ENCODE data around the gene FHOD3. TPM values are rescaled to one million over a fixed set of nuclear protein-coding genes. Genes with fewer than 3 reads are reported as not detected.

The FHOD3 gene
- total and polyA plus RNA-seq, 2 of the 4 experiments (the other 2 are of a cell fraction), result 14.6 to 16.0 TPM

DNA sequence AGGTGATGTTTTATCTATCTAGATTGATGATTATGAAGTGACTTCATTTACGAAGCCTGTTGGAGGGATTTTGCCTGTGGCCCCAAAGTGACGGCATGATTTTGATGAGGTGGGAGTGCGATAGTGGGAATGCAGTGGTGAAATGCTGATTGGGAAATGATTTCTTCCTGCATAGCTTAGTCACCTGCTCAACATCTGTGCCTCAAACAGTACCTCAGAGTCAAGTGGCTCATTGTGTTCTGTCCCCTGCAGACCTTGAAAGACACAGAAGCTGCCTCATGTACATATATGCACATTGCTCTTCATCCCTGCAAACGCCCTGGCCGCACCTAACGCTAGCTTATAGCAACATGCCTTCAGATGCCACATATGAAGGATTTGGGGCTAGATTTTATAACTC is 330.1 kb downstream of the FHOD3 start:
- H3K9me1 ChIP-seq (ENCODE audit: insufficient read depth, low read length), result peaks cover 11% of the 10 kb centered on the region
- H2BK15ac ChIP-seq (ENCODE audit: low read depth, low read length), result no peak overlapping the region
- H4K20me1 ChIP-seq (ENCODE audit: insufficient read depth, low read length), result no peaks in the 10 kb centered on the region
- no peak overlapping the region for H3K4me2 ChIP-seq (ENCODE audit: low read depth, low read length)
- no peaks in the 10 kb centered on the region; a peak in 2 of 4 replicates for H3K79me1 ChIP-seq (ENCODE audit: low read depth in 1 of 2, low read length in 2 of 2)
- no peak overlapping the region for H2AFZ ChIP-seq (replicated peaks; ENCODE audit: low read length, poor library complexity)
- peak overlapping the region; percentile 55 for H2AK5ac ChIP-seq (ENCODE audit: low read depth, low read length)
- H3K18ac ChIP-seq (ENCODE audit: low read depth, low read length), result no peak overlapping the region
- POLR2A ChIA-PET (ENCODE audit: unreplicated experiment), result interaction anchor here (0.5 kb wide), 1 partner anchor 11 kb away, joined by 3 read pairs; no protein-coding TSS in a partner anchor
- dilution Hi-C loops (cut with HindIII; ENCODE audit: low sequenced_read_pairs, unreplicated experiment) (no loop called here), in situ Hi-C loops (cut with MboI; ENCODE audit: low sequenced_read_pairs) (no loop called here), intact Hi-C loops (cut with micrococcal nuclease) (no loop called here)
- H3K9ac ChIP-seq (ENCODE audit: low read depth, low read length), result no peak overlapping the region
- peaks cover 6% of the 10 kb centered on the region for H3K4me1 ChIP-seq (ENCODE audit: control insufficient read depth, insufficient read depth, low read length)
- H3K14ac ChIP-seq (replicated peaks; ENCODE audit: low read depth, low read length), result peak overlapping the region; percentile 49
- no peak for DNase-seq
- no peak overlapping the region for H3K4me3 ChIP-seq (ENCODE audit: insufficient read depth, low read depth, low read length)
- no peak overlapping the region for H3K56ac ChIP-seq (ENCODE audit: extremely low read depth, insufficient read depth, low read length)
- peak overlapping the region; percentile 34; the same call in 1 of the 2 replicates for H4K5ac ChIP-seq (ENCODE audit: low read depth, low read length)
- H3K27ac ChIP-seq (ENCODE audit: insufficient read depth, low read length), result no peak overlapping the region
- peak overlapping the region; percentile 30; the same call in 1 of the 2 replicates for H3K4ac ChIP-seq (ENCODE audit: low read depth, low read length)
- CTCF ChIA-PET, result interaction anchor here (0.6 kb wide), 1 partner anchor 53 kb away, joined by 3 read pairs; no protein-coding TSS in a partner anchor
- WGBS, 2 experiments (ENCODE audit: extremely low coverage in 2 of 2, insufficient read length in 1 of 2), result 100% methylated on average over 1 of the region's 6 CpGs; no CpG with 5 or more reads in 1 of the 2 experiments
- no peak overlapping the region for H2BK5ac ChIP-seq (ENCODE audit: low read depth, low read length, poor library complexity, severe bottlenecking)
- no peak overlapping the region for H3K23ac ChIP-seq (ENCODE audit: low read depth, low read length)
- no peak overlapping the region for H2AK9ac ChIP-seq (replicated peaks; ENCODE audit: low read depth, low read length, poor library complexity)
- TF ChIP-seq CHD1 (IDR thresholded peaks at IDR 0.05; ENCODE audit: low read depth, low read length) (no peak), BHLHE40 (IDR thresholded peaks at IDR 0.05; ENCODE audit: low read depth, low read length) (no peak), RCOR1 (IDR thresholded peaks at IDR 0.05; ENCODE audit: insufficient replicate concordance, low read length) (no peak)
- no peaks in the 10 kb centered on the region for H3K27me3 ChIP-seq (ENCODE audit: control insufficient read depth, insufficient read depth, low read length)
- H2BK120ac ChIP-seq (ENCODE audit: low read depth, low read length), result no peak overlapping the region; the same call in 1 of the 2 replicates
- no peak overlapping the region for H2BK20ac ChIP-seq (ENCODE audit: low read depth, low read length)
- H4K8ac ChIP-seq (ENCODE audit: low read depth in 2 of 2, low read length in 2 of 2), result peak overlapping the region in 1 of 2 experiments; percentile 9; a peak in 1 of 4 replicates
- no peak overlapping the region for H4K91ac ChIP-seq (ENCODE audit: insufficient read depth, low read depth, low read length)
- no peaks in the 10 kb centered on the region for H3K36me3 ChIP-seq (ENCODE audit: control insufficient read depth, insufficient read depth, low read length)
- no peaks in the 10 kb centered on the region for H3K9me3 ChIP-seq (ENCODE audit: control insufficient read depth, insufficient read depth, low read length)
- no TSS peak for BruUV-seq (replicated peaks)
- ATAC-seq (ENCODE audit: low read depth), result no peak

All from IMR-90 (cell line).